SK-N-SH treated with all-trans-retinoic acid at 6 μM for 48 hours (cell line): ENCODE measurements around the gene RRM1.
"Not testable (repeated sequence)": the region's sequence is repeated elsewhere in the genome, so short reads cannot be mapped to it uniquely, and the experiment has no call there.

ENCODE experiments used
- ATAC-seq: fragments of 200-7000 bp; cut with Tn5 transposase; 3 replicates; pipeline ENCODE4 v1.9.1; 2020; ENCODE audit warnings: mild to moderate bottlenecking, moderate library complexity
- ARNTL ChIP-seq: fragments of 450-650 bp; formaldehyde crosslinking; IDR thresholded peaks from 2 replicates; pipeline ENCODE4 v1.5.0; 2020; ENCODE audit warnings: low read depth, mild to moderate bottlenecking, moderate library complexity, borderline replicate concordance
- BACH2 ChIP-seq: fragments of 250-450 bp; sonication (Bioruptor Pico); IDR thresholded peaks from 2 replicates; pipeline ENCODE4 v1.9.0; 2021; ENCODE audit warnings: mild to moderate bottlenecking, borderline replicate concordance
- CSDC2 ChIP-seq: fragments of 250-450 bp; sonication (Bioruptor Pico); IDR thresholded peaks from 2 replicates; pipeline ENCODE4 v1.5.0; 2020; ENCODE audit warnings: mild to moderate bottlenecking, moderate library complexity
- CSRNP3 ChIP-seq: fragments of 250-450 bp; sonication (Bioruptor Pico); IDR thresholded peaks from 2 replicates; pipeline ENCODE4 v1.5.1; 2021; ENCODE audit warnings: mild to moderate bottlenecking, moderate library complexity
- ESRRG ChIP-seq: fragments of 250-450 bp; sonication (Bioruptor Pico); IDR thresholded peaks from 2 replicates; pipeline ENCODE4 v1.6.1; 2021; ENCODE audit warnings: mild to moderate bottlenecking
- ISL1 ChIP-seq: fragments of 250-450 bp; sonication (Bioruptor Pico); IDR thresholded peaks from 2 replicates; pipeline ENCODE4 v2.1.2; 2022; ENCODE audit warnings: mild to moderate bottlenecking, moderate library complexity
- PATZ1 ChIP-seq: fragments of 250-450 bp; sonication (Bioruptor Pico); IDR thresholded peaks from 2 replicates; pipeline ENCODE4 v1.8.0; 2020; ENCODE audit warnings: mild to moderate bottlenecking, moderate library complexity, borderline replicate concordance
- POU6F1 ChIP-seq: fragments of 250-450 bp; sonication (Bioruptor Pico); IDR thresholded peaks from 2 replicates; pipeline ENCODE4 v1.8.0; 2021; ENCODE audit warnings: low read depth, mild to moderate bottlenecking, moderate library complexity, borderline replicate concordance
- PPARA ChIP-seq: fragments of 250-450 bp; sonication (Bioruptor Pico); IDR thresholded peaks from 2 replicates; pipeline ENCODE4 v1.5.0; 2020; ENCODE audit warnings: mild to moderate bottlenecking, borderline replicate concordance
- RARB ChIP-seq: fragments of 250-450 bp; sonication (Bioruptor Pico); IDR thresholded peaks from 2 replicates; pipeline ENCODE4 v1.8.0; 2021; ENCODE audit warnings: mild to moderate bottlenecking, moderate library complexity
- SNAI2 ChIP-seq: fragments of 250-450 bp; sonication (Bioruptor Pico); IDR thresholded peaks from 2 replicates; pipeline ENCODE4 v1.5.0; 2020; ENCODE audit warnings: mild to moderate bottlenecking, moderate library complexity
- TCF4 ChIP-seq: fragments of 250-450 bp; sonication (Bioruptor Pico); IDR thresholded peaks from 2 replicates; pipeline ENCODE4 v1.8.0; 2021; ENCODE audit warnings: mild to moderate bottlenecking, moderate library complexity, borderline replicate concordance
- TOX ChIP-seq: fragments of 250-450 bp; sonication (Bioruptor Pico); IDR thresholded peaks from 2 replicates; pipeline ENCODE4 v1.8.0; 2021; ENCODE audit warnings: mild to moderate bottlenecking, moderate library complexity, borderline replicate concordance
- ZC3H10 ChIP-seq: fragments of 250-450 bp; sonication (Bioruptor Pico); IDR thresholded peaks from 2 replicates; pipeline ENCODE4 v1.5.1; 2021; ENCODE audit warnings: mild to moderate bottlenecking, moderate library complexity
- ZFP30 ChIP-seq: fragments of 450-650 bp; formaldehyde crosslinking; IDR thresholded peaks from 2 replicates; pipeline ENCODE4 v1.5.0; 2022; ENCODE audit warnings: mild to moderate bottlenecking, moderate library complexity
- ZNF70 ChIP-seq: fragments of 450-650 bp; formaldehyde crosslinking; IDR thresholded peaks from 2 replicates; pipeline ENCODE4 v1.5.0; 2020; ENCODE audit warnings: mild to moderate bottlenecking, moderate library complexity
- ZNF8 ChIP-seq: fragments of 450-650 bp; formaldehyde crosslinking; IDR thresholded peaks from 2 replicates; pipeline ENCODE4 v1.5.0; 2020; ENCODE audit warnings: mild to moderate bottlenecking, moderate library complexity
- TF ChIP-seq, protein P1 (sequence below): fragments of 250-450 bp; sonication (Bioruptor Pico); IDR thresholded peaks from 2 replicates; pipeline ENCODE4 v1.5.0; 2020; ENCODE audit warnings: mild to moderate bottlenecking, moderate library complexity
- TF ChIP-seq, protein P2 (sequence below): fragments of 250-450 bp; sonication (Bioruptor Pico); IDR thresholded peaks from 2 replicates; pipeline ENCODE4 v1.5.1; 2020; ENCODE audit warnings: low read depth, mild to moderate bottlenecking, moderate library complexity

RRM1 gene

GRCh38 chr11:4049006-4049405 is 45.6 kb upstream of the RRM1 start:
- no peak for ATAC-seq
- TF ChIP-seq ARNTL (no peak), POU6F1 (no peak), ZC3H10 (CRISPR knock-in tag) (no peak), ZNF8 (CRISPR knock-in tag) (no peak), ISL1 (CRISPR knock-in tag) (no peak), TOX (no peak), BACH2 (CRISPR knock-in tag) (no peak), ESRRG (CRISPR knock-in tag) (no peak), CSRNP3 (CRISPR knock-in tag) (no peak), TCF4 (CRISPR knock-in tag) (no peak), CSDC2 (CRISPR knock-in tag) (no peak), PPARA (CRISPR knock-in tag) (no peak), SNAI2 (CRISPR knock-in tag) (no peak), ZNF70 (CRISPR knock-in tag) (no peak), ZFP30 (no peak), PATZ1 (CRISPR knock-in tag) (no peak)
- TF ChIP-seq, protein P1, sequence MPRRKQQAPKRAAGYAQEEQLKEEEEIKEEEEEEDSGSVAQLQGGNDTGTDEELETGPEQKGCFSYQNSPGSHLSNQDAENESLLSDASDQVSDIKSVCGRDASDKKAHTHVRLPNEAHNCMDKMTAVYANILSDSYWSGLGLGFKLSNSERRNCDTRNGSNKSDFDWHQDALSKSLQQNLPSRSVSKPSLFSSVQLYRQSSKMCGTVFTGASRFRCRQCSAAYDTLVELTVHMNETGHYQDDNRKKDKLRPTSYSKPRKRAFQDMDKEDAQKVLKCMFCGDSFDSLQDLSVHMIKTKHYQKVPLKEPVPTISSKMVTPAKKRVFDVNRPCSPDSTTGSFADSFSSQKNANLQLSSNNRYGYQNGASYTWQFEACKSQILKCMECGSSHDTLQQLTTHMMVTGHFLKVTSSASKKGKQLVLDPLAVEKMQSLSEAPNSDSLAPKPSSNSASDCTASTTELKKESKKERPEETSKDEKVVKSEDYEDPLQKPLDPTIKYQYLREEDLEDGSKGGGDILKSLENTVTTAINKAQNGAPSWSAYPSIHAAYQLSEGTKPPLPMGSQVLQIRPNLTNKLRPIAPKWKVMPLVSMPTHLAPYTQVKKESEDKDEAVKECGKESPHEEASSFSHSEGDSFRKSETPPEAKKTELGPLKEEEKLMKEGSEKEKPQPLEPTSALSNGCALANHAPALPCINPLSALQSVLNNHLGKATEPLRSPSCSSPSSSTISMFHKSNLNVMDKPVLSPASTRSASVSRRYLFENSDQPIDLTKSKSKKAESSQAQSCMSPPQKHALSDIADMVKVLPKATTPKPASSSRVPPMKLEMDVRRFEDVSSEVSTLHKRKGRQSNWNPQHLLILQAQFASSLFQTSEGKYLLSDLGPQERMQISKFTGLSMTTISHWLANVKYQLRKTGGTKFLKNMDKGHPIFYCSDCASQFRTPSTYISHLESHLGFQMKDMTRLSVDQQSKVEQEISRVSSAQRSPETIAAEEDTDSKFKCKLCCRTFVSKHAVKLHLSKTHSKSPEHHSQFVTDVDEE (CRISPR knock-in tag): no peak

DNA sequence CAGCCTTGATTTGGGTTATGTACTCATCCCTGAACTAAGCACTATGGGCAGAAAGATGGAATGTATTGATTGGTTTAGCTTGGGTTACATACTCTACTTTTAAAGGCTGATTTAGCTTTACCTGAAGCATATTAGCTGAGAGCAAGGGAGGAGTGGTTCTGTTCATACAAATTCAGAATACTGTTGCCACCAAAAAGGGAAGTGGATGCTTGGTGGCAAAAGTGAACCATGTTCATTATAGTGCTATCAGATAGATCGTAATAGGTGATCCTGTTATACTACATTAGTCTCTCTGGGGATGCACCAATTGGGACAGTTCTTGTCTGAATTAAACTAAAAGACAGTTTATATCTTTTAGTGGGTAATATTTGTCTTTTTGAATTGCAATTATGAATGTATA is 44.5 kb upstream of the RRM1 start:
- ATAC-seq: no peak
- no peak for TF ChIP-seq ZC3H10 (CRISPR knock-in tag)
- TF ChIP-seq POU6F1: no peak
- no peak for TF ChIP-seq RARB
- no peak for TF ChIP-seq TCF4 (CRISPR knock-in tag)
- TF ChIP-seq TOX: no peak
- no peak for TF ChIP-seq PPARA (CRISPR knock-in tag)
- TF ChIP-seq, protein P1 (CRISPR knock-in tag): no peak
- no peak for TF ChIP-seq CSRNP3 (CRISPR knock-in tag)
- TF ChIP-seq, protein P2, sequence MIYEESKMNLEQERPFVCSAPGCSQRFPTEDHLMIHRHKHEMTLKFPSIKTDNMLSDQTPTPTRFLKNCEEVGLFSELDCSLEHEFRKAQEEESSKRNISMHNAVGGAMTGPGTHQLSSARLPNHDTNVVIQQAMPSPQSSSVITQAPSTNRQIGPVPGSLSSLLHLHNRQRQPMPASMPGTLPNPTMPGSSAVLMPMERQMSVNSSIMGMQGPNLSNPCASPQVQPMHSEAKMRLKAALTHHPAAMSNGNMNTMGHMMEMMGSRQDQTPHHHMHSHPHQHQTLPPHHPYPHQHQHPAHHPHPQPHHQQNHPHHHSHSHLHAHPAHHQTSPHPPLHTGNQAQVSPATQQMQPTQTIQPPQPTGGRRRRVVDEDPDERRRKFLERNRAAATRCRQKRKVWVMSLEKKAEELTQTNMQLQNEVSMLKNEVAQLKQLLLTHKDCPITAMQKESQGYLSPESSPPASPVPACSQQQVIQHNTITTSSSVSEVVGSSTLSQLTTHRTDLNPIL (CRISPR knock-in tag): no peak
- no peak for TF ChIP-seq ZNF8 (CRISPR knock-in tag)
- TF ChIP-seq ZNF70 (CRISPR knock-in tag): no peak
- TF ChIP-seq ESRRG (CRISPR knock-in tag): no peak
- TF ChIP-seq, all 23 proteins: peak for 0

DNA sequence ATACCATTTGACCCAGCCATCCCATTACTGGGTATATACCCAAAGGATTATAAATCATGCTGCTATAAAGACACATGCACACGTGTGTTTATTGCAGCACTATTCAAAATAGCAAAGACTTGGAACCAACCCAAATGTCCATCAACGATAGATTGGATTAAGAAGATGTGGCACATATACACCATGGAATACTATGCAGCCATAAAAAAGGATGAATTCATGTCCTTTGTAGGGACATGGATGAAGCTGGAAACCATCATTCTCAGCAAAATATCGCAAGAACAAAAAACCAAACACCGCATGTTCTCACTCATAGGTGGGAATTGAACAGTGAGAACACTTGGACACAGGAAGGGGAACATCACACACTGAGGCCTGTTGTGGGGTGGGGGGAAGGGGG is 41.4 kb upstream of the RRM1 start:
- not testable (repeated sequence) for ATAC-seq
